ENCODE measurements around the gene S100P.

Gene S100P

DNA sequence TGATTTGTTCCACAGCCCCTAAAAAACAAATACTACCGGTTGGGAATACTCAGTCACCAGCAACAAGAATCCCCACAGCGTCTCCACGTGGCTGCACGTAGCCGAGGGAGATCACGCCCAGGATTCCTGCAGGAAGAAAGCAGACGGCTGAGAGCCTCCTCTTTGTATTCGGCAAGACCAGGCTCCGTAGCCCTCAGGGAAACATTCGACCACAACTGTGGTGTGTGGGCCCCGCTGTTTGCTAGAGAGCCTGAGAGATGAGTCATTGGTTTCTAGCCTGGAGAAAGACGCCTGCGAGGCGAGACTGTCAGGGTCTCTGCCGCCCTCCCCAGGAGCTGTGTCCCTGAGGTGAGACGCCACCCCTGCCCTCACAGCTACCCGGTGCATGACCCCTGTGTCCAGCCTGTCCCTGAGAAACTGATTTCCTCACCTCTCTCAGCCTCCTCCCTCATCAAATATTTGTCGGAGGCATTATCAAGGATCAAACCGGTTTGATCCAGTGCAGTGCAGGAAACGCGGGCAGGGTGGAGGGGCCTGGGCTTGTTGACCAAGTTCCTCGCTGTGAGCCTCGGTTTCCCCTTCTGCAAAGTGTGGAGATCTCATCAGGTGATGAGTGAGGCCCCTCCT is 4.7 kb upstream of the S100P start:
- TF ChIP-seq, protein P1, sequence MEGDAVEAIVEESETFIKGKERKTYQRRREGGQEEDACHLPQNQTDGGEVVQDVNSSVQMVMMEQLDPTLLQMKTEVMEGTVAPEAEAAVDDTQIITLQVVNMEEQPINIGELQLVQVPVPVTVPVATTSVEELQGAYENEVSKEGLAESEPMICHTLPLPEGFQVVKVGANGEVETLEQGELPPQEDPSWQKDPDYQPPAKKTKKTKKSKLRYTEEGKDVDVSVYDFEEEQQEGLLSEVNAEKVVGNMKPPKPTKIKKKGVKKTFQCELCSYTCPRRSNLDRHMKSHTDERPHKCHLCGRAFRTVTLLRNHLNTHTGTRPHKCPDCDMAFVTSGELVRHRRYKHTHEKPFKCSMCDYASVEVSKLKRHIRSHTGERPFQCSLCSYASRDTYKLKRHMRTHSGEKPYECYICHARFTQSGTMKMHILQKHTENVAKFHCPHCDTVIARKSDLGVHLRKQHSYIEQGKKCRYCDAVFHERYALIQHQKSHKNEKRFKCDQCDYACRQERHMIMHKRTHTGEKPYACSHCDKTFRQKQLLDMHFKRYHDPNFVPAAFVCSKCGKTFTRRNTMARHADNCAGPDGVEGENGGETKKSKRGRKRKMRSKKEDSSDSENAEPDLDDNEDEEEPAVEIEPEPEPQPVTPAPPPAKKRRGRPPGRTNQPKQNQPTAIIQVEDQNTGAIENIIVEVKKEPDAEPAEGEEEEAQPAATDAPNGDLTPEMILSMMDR (IDR thresholded peaks at IDR 0.05; ENCODE audit: low read length) = no peak
- TF ChIP-seq EZH2 (IDR thresholded peaks at IDR 0.05; ENCODE audit: borderline replicate concordance, low read length) = no peak
- Histone ChIP-seq H3K4me2 (ENCODE audit: low read length) (no peak overlapping the region), H3K79me2 (ENCODE audit: insufficient read depth, low read length) (no peaks in the 10 kb centered on the region), H4K20me1 (ENCODE audit: insufficient read depth, low read length) (no peaks in the 10 kb centered on the region), H3K9me2 (ENCODE audit: low read depth, low read length) (no peaks in the 10 kb centered on the region), H3K27ac (ENCODE audit: low read depth, low read length, poor library complexity, severe bottlenecking) (no peak overlapping the region), H3K4me1 (ENCODE audit: insufficient read depth, low read length, severe bottlenecking) (no peaks in the 10 kb centered on the region), H3K36me3 (ENCODE audit: insufficient read depth, low read length) (no peaks in the 10 kb centered on the region), H2AFZ (ENCODE audit: low read length) (no peak overlapping the region), H3K27me3 (ENCODE audit: insufficient read depth, low read length) (no peaks in the 10 kb centered on the region), H3K4me3 (ENCODE audit: low read depth, low read length, poor library complexity, severe bottlenecking) (no peak overlapping the region), H3K9me3 (ENCODE audit: low read length) (no peaks in the 10 kb centered on the region), H3K9ac (ENCODE audit: low read length) (no peak overlapping the region), H3F3A (ENCODE audit: insufficient read depth, low read length) (no peaks in the 10 kb centered on the region)

DNA sequence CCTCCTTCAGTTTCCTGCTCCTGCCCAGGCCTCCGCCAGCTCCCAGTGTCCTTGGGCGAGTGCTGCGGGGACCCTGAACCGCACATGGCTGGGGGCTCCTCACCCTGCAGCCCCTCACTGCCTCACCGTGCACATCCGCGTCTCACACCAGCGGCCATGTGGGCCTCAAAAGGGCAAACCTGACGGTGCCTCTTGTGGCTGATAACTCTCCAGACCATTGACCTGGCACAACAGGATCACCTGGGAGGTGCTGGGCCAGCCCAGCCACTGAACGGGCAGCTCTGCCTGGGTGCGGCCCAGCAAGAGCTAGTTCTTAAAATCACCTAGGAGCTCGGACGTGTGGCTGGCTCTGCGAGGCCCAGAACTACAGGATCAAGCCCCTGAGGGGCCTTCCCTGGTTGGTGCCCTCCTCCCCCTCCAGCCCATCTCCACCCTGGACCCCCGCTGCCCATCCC is 4.1 kb upstream of the S100P start:
- no peak overlapping the region for H3K9ac ChIP-seq (ENCODE audit: low read length)
- TF ChIP-seq, protein P1 (IDR thresholded peaks at IDR 0.05; ENCODE audit: low read length) = no peak
- no peak for TF ChIP-seq EZH2 (IDR thresholded peaks at IDR 0.05; ENCODE audit: borderline replicate concordance, low read length)
- H3K9me3 ChIP-seq (ENCODE audit: low read length) = no peaks in the 10 kb centered on the region
- no peaks in the 10 kb centered on the region for H3K36me3 ChIP-seq (ENCODE audit: insufficient read depth, low read length)
- no peaks in the 10 kb centered on the region for H4K20me1 ChIP-seq (ENCODE audit: insufficient read depth, low read length)
- no peak overlapping the region for H2AFZ ChIP-seq (ENCODE audit: low read length)
- H3K4me1 ChIP-seq (ENCODE audit: insufficient read depth, low read length, severe bottlenecking) = no peaks in the 10 kb centered on the region
- H3K27me3 ChIP-seq (ENCODE audit: insufficient read depth, low read length) = no peaks in the 10 kb centered on the region
- no peak overlapping the region for H3K27ac ChIP-seq (ENCODE audit: low read depth, low read length, poor library complexity, severe bottlenecking)
- no peaks in the 10 kb centered on the region for H3K9me2 ChIP-seq (ENCODE audit: low read depth, low read length)
- H3F3A ChIP-seq (ENCODE audit: insufficient read depth, low read length) = no peaks in the 10 kb centered on the region
- no peak overlapping the region for H3K4me2 ChIP-seq (ENCODE audit: low read length)
- no peak overlapping the region for H3K4me3 ChIP-seq (ENCODE audit: low read depth, low read length, poor library complexity, severe bottlenecking)
- H3K79me2 ChIP-seq (ENCODE audit: insufficient read depth, low read length) = no peaks in the 10 kb centered on the region

DNA sequence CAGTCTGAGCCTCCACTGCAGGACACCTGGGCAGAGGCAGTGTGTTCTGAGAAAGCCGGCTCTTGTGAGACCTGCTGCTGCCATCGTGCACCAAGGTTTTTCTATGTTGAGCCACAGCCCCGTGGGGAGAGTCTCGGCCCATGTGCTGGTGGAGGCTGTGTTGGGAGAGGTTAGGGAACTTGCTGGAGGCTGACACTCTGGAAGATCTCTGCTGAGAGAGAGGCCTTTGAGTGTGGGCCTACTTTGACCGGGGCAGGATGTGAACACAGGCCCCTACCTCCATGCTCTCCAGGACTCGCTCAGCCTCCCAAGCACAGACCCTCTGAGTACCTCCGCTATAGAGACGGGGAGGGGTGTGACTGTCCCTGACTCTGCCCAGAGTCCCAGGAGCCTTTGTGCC is 1.3 kb upstream of the S100P start:
- no peaks in the 10 kb centered on the region for H3K79me2 ChIP-seq (ENCODE audit: insufficient read depth, low read length)
- H3K9me2 ChIP-seq (ENCODE audit: low read depth, low read length) = no peaks in the 10 kb centered on the region
- no peak overlapping the region for H3K4me2 ChIP-seq (ENCODE audit: low read length)
- H3K9me3 ChIP-seq (ENCODE audit: low read length) = no peaks in the 10 kb centered on the region
- H3K27ac ChIP-seq (ENCODE audit: low read depth, low read length, poor library complexity, severe bottlenecking) = no peak overlapping the region
- H4K20me1 ChIP-seq (ENCODE audit: insufficient read depth, low read length) = no peaks in the 10 kb centered on the region
- no peaks in the 10 kb centered on the region for H3K4me1 ChIP-seq (ENCODE audit: insufficient read depth, low read length, severe bottlenecking)
- no peaks in the 10 kb centered on the region for H3F3A ChIP-seq (ENCODE audit: insufficient read depth, low read length)
- no peaks in the 10 kb centered on the region for H3K36me3 ChIP-seq (ENCODE audit: insufficient read depth, low read length)
- no peak for TF ChIP-seq EZH2 (IDR thresholded peaks at IDR 0.05; ENCODE audit: borderline replicate concordance, low read length)
- H3K27me3 ChIP-seq (ENCODE audit: insufficient read depth, low read length) = no peaks in the 10 kb centered on the region
- no peak overlapping the region for H3K9ac ChIP-seq (ENCODE audit: low read length)
- H3K4me3 ChIP-seq (ENCODE audit: low read depth, low read length, poor library complexity, severe bottlenecking) = no peak overlapping the region
- H2AFZ ChIP-seq (ENCODE audit: low read length) = no peak overlapping the region

DNA sequence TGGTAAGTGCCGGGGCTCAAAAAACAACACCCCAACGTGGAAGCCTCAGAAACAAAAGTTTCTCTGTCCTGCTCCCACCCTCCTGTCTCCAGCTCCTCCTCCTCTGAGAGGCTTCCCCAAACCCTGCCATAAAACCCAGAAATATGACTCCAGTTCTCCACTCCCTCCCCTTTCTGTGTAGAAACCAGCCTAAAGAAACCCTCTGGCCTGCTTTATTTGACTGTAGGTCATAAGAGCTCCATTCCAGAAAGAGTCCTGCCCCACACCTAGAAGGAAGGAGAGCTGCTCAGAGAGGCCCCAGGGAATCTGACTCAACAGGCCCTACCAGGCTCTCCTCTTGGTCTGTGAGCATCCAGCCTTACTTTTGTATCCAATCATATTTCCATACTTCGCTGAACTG is 872 bp upstream of the S100P start:
- Histone ChIP-seq H2AFZ (ENCODE audit: low read length) (no peak overlapping the region), H3K36me3 (ENCODE audit: insufficient read depth, low read length) (no peaks in the 10 kb centered on the region), H3K4me3 (ENCODE audit: low read depth, low read length, poor library complexity, severe bottlenecking) (no peak overlapping the region), H3F3A (ENCODE audit: insufficient read depth, low read length) (no peaks in the 10 kb centered on the region), H3K9me2 (ENCODE audit: low read depth, low read length) (no peaks in the 10 kb centered on the region), H3K79me2 (ENCODE audit: insufficient read depth, low read length) (no peaks in the 10 kb centered on the region), H3K4me1 (ENCODE audit: insufficient read depth, low read length, severe bottlenecking) (no peaks in the 10 kb centered on the region), H3K27me3 (ENCODE audit: insufficient read depth, low read length) (no peaks in the 10 kb centered on the region), H3K4me2 (ENCODE audit: low read length) (no peak overlapping the region), H4K20me1 (ENCODE audit: insufficient read depth, low read length) (no peaks in the 10 kb centered on the region), H3K27ac (ENCODE audit: low read depth, low read length, poor library complexity, severe bottlenecking) (no peak overlapping the region), H3K9me3 (ENCODE audit: low read length) (no peaks in the 10 kb centered on the region), H3K9ac (ENCODE audit: low read length) (no peak overlapping the region)
- no peak for TF ChIP-seq EZH2 (IDR thresholded peaks at IDR 0.05; ENCODE audit: borderline replicate concordance, low read length)
- TF ChIP-seq, protein P1 (IDR thresholded peaks at IDR 0.05; ENCODE audit: low read length) = no peak

Measured in OCI-LY1 (cell line).